ENCODE results near the gene PLXNA3.

PLXNA3 gene

GRCh38 chrX:154460326-154460725 is 2.2 kb downstream of the PLXNA3 start:
- DNase-seq, result no peak

- no peak for DNase-seq
These were observed 4.3 kb downstream of the PLXNA3 start for GRCh38 chrX:154462396-154462795.

- DNase-seq, result no peak
These were observed 5.6 kb downstream of the PLXNA3 start for GRCh38 chrX:154463611-154464220.

- DNase-seq, result no peak
These were observed 6.8 kb downstream of the PLXNA3 start for GRCh38 chrX:154464806-154465365.

- DNase-seq, result no peak
These were observed 7.5 kb downstream of the PLXNA3 start for GRCh38 chrX:154465601-154466000.

- DNase-seq, result no peak
These were observed 8.0 kb downstream of the PLXNA3 start for GRCh38 chrX:154466036-154466435.

GRCh38 chrX:154466907-154467306 is 8.8 kb downstream of the PLXNA3 start:
- DNase-seq, result no peak

GRCh38 chrX:154467556-154467955 is 9.5 kb downstream of the PLXNA3 start:
- no peak for DNase-seq

- no peak for DNase-seq
These were observed 10.1 kb downstream of the PLXNA3 start for GRCh38 chrX:154468217-154468616.

- DNase-seq, result no peak
These were observed 11.0 kb downstream of the PLXNA3 start for GRCh38 chrX:154469114-154469513.

GRCh38 chrX:154469880-154470279 is 11.8 kb downstream of the PLXNA3 start:
- DNase-seq, result no peak

GRCh38 chrX:154470434-154470833 is 12.4 kb downstream of the PLXNA3 start:
- DNase-seq, result no peak

GRCh38 chrX:154470914-154471568 is 13.0 kb downstream of the PLXNA3 start:
- DNase-seq, result no peak

- DNase-seq, result no peak
These were observed 14.0 kb downstream of the PLXNA3 start for GRCh38 chrX:154471839-154472684.

- DNase-seq, result no peak
These were observed 14.9 kb downstream of the PLXNA3 start for GRCh38 chrX:154472685-154473632.

GRCh38 chrX:154473683-154474082 is 15.6 kb downstream of the PLXNA3 start:
- DNase-seq, result no peak

GRCh38 chrX:154476821-154477220 is 18.7 kb downstream of the PLXNA3 start:
- DNase-seq, result no peak

GRCh38 chrX:154477891-154478477 is 19.9 kb downstream of the PLXNA3 start:
- DNase-seq, result no peak

- DNase-seq, result peak; percentile 96
These were observed 20.9 kb downstream of the PLXNA3 start, which contains the start of gene LAGE3 for GRCh38 chrX:154478728-154479622. LAGE3 (minus strand) TSS chrX:154479281; CDS start chrX:154478915, 366 bp downstream.

- DNase-seq, result no peak
These were observed 23.1 kb downstream of the PLXNA3 start for GRCh38 chrX:154481195-154481594.
